ENCODE measurements around the gene ZNF600.
"Not testable (repeated sequence)": the region's sequence is repeated elsewhere in the genome, so short reads cannot be mapped to it uniquely, and the experiment has no call there.

ZNF600 gene
- total RNA-seq: 37.1 to 59.4 reads per million in 2 donors

- peak; percentile 75 for DNase-seq
Measured at GRCh38 chr19:52786464-52787354, at the start of gene ZNF600. Gene ZNF600 (minus strand): TSS chr19:52786791. CDS start chr19:52778888, 7,903 bp downstream.

GRCh38 chr19:52834289-52834688 lies 47.7 kb upstream of the ZNF600 start:
- not testable (repeated sequence) for DNase-seq

- DNase-seq: not testable (repeated sequence)
Measured at GRCh38 chr19:52833541-52833940, 47.0 kb upstream of the ZNF600 start.

GRCh38 chr19:52829866-52830265 lies 43.3 kb upstream of the ZNF600 start:
- DNase-seq: not testable (repeated sequence)

GRCh38 chr19:52825765-52826164 lies 39.2 kb upstream of the ZNF600 start:
- no peak for DNase-seq

- DNase-seq: no peak
Measured at GRCh38 chr19:52823676-52824075, 37.1 kb upstream of the ZNF600 start.

- DNase-seq: peak; percentile 38
Measured at GRCh38 chr19:52821204-52821960, 34.8 kb upstream of the ZNF600 start, which contains the start of gene ZNF28. Gene ZNF28 (minus strand): TSS chr19:52821633. CDS start chr19:52817958, 3,675 bp downstream.

- DNase-seq: not testable (repeated sequence)
Measured at GRCh38 chr19:52820472-52821203, 34.0 kb upstream of the ZNF600 start.

GRCh38 chr19:52809801-52810200 lies 23.2 kb upstream of the ZNF600 start:
- DNase-seq: no peak

- DNase-seq: not testable (repeated sequence)
Measured at GRCh38 chr19:52799950-52800640, 13.5 kb upstream of the ZNF600 start.

GRCh38 chr19:52789440-52789839 lies 2.8 kb upstream of the ZNF600 start:
- no peak for DNase-seq

- no peak for DNase-seq
Measured at GRCh38 chr19:52786078-52786463, 520 bp downstream of the ZNF600 start.

- DNase-seq: no peak
Measured at GRCh38 chr19:52785506-52785905, 1.1 kb downstream of the ZNF600 start.

GRCh38 chr19:52782864-52783263 lies 3.7 kb downstream of the ZNF600 start:
- DNase-seq: not testable (repeated sequence)

- no peak for DNase-seq
Measured at GRCh38 chr19:52778811-52779210, 7.8 kb downstream of the ZNF600 start.

GRCh38 chr19:52756447-52756846 lies 30.1 kb downstream of the ZNF600 start:
- not testable (repeated sequence) for DNase-seq

GRCh38 chr19:52749780-52750179 lies 36.8 kb downstream of the ZNF600 start:
- DNase-seq: no peak

GRCh38 chr19:52748336-52748950 lies 38.1 kb downstream of the ZNF600 start:
- DNase-seq: no peak

- DNase-seq: not testable (repeated sequence)
Measured at GRCh38 chr19:52745919-52746318, 40.7 kb downstream of the ZNF600 start.

- DNase-seq: no peak
Measured at GRCh38 chr19:52743091-52743490, 43.5 kb downstream of the ZNF600 start.

- DNase-seq: no peak
Measured at GRCh38 chr19:52742516-52742915, 44.1 kb downstream of the ZNF600 start.

All from T-helper 9 cell (primary cell).